SK-N-SH (cell line): ENCODE data around the gene PDYN. TPM values are rescaled to one million over a fixed set of nuclear protein-coding genes. Genes with fewer than 3 reads are reported as not detected.

Source experiments
- CTCF ChIA-PET: fragments of 300-600, 350-600 bp; formaldehyde crosslinking; extraction: SDS; loops from one replicate; lab custom pipeline; 2021; lab: Yijun Ruan, JAX
- POLR2A ChIA-PET: fragments of 350-600 bp; sonication (Branson Sonifier 250); formaldehyde crosslinking; extraction: SDS; loops from one replicate; lab custom pipeline; 2020; ENCODE audit warnings: antibody characterized with exemption, inconsistent platforms; lab: Yijun Ruan, JAX
- DNase-seq: peaks from one replicate; pipeline ENCODE4 v3.0.0; 2012
- H2AFZ ChIP-seq: fragments of 200-600 bp; sonication (generic); 2 replicates; pipeline ENCODE4 v1.8.1; 2016; ENCODE audit warnings: antibody characterized with exemption, mild to moderate bottlenecking, low read depth
- H3F3A ChIP-seq: fragments of 200-600 bp; sonication (generic); replicated peaks from 2 replicates; pipeline ENCODE3; 2016; ENCODE audit warnings: antibody characterized with exemption, mild to moderate bottlenecking; ENCODE audit not compliant: insufficient read depth
- H3K27ac ChIP-seq, 2 experiments: fragments of 200-500 bp in 1 of 2; fragments of 200-600 bp in 1 of 2; sonication (Bioruptor generic) in 1 of 2; sonication (generic), shearing (Covaris generic) in 1 of 2; 2 replicates each; pipeline versions ENCODE4 v1.5.1 to v1.6.1; 2014 to 2016; ENCODE audit warnings: low read depth in 2 of 2, inconsistent platforms in 1 of 2, low read length in 1 of 2, mild to moderate bottlenecking in 1 of 2, mixed read lengths in 1 of 2
- H3K27me3 ChIP-seq: fragments of 200-600 bp; sonication (generic), shearing (Covaris generic); 2 replicates; pipeline ENCODE4 v1.6.1; 2016; ENCODE audit warnings: mixed run types; ENCODE audit not compliant: insufficient read depth
- H3K36me3 ChIP-seq, 2 experiments: fragments of 200-500 bp in 1 of 2; fragments of 200-600 bp in 1 of 2; sonication (Bioruptor generic) in 1 of 2; sonication (generic) in 1 of 2; replicated peaks in 1 of 2; 2 replicates each; pipeline versions ENCODE3 to v1.5.1; 2014 to 2016; ENCODE audit warnings: low read length in 1 of 2, mild to moderate bottlenecking in 1 of 2; ENCODE audit not compliant: insufficient read depth in 2 of 2, control insufficient read depth in 1 of 2
- H3K4me1 ChIP-seq, 2 experiments: fragments of 200-500 bp in 1 of 2; fragments of 200-600 bp in 1 of 2; sonication (Bioruptor generic) in 1 of 2; sonication (generic), shearing (Covaris generic) in 1 of 2; 2 replicates each; pipeline versions ENCODE4 v1.5.1 to v1.6.1; 2014 to 2016; ENCODE audit warnings: low read depth in 1 of 2, low read length in 1 of 2, mixed run types in 1 of 2; ENCODE audit not compliant: insufficient read depth in 2 of 2, control insufficient read depth in 1 of 2
- H3K4me2 ChIP-seq: fragments of 200-600 bp; sonication (generic), shearing (Covaris generic); 2 replicates; pipeline ENCODE4 v1.6.1; 2017; ENCODE audit warnings: mixed run types
- H3K4me3 ChIP-seq, 2 experiments: fragments of 200-500 bp in 1 of 2; fragments of 200-600 bp in 1 of 2; sonication (Bioruptor generic) in 1 of 2; sonication (generic), shearing (Covaris generic) in 1 of 2; 2 replicates each; pipeline versions ENCODE4 v1.5.1 to v1.8.1; 2014 to 2016; ENCODE audit warnings: low read depth in 2 of 2, inconsistent platforms in 1 of 2, low read length in 1 of 2, mild to moderate bottlenecking in 1 of 2, mixed read lengths in 1 of 2, moderate library complexity in 1 of 2
- H3K79me2 ChIP-seq: fragments of 200-600 bp; sonication (generic); 2 replicates; pipeline ENCODE4 v1.8.1; 2017; ENCODE audit warnings: mild to moderate bottlenecking; ENCODE audit not compliant: insufficient read depth
- H3K9ac ChIP-seq: fragments of 200-600 bp; sonication (generic); 2 replicates; pipeline ENCODE4 v1.6.1; 2017; ENCODE audit warnings: mixed run types
- H3K9me2 ChIP-seq: fragments of 200-600 bp; sonication (generic); 2 replicates; pipeline ENCODE4 v1.6.1; 2017; ENCODE audit warnings: mixed run types
- H3K9me3 ChIP-seq: fragments of 200-600 bp; sonication (generic); 2 replicates; pipeline ENCODE4 v1.6.1; 2017; ENCODE audit warnings: mixed run types, mild to moderate bottlenecking, moderate library complexity
- H4K20me1 ChIP-seq: fragments of 200-600 bp; sonication (generic); 2 replicates; pipeline ENCODE4 v1.6.1; 2017; ENCODE audit warnings: mild to moderate bottlenecking, mixed run types; ENCODE audit not compliant: insufficient read depth
- CHD2 ChIP-seq: fragments of 150-350 bp; IDR thresholded peaks from 2 replicates; pipeline ENCODE4 v1.6.1; 2018; ENCODE audit warnings: low read length; ENCODE audit not compliant: partially characterized antibody
- CTCF ChIP-seq: fragments of 200-600 bp; sonication (generic); IDR thresholded peaks from 2 replicates; pipeline ENCODE4 v1.6.1; 2017; ENCODE audit warnings: antibody characterized with exemption, mild to moderate bottlenecking, moderate library complexity
- EP300 ChIP-seq, 2 experiments: IDR thresholded peaks; 2 replicates each; pipeline versions ENCODE4 v1.4.0 to v1.6.1; 2012; ENCODE audit warnings: borderline replicate concordance in 1 of 2, low read depth in 1 of 2, low read length in 1 of 2
- FOSL2 ChIP-seq: IDR thresholded peaks from 2 replicates; pipeline ENCODE4 v1.4.0; 2012; ENCODE audit warnings: low read depth, mild to moderate bottlenecking, moderate library complexity, borderline replicate concordance
- FOXJ3 ChIP-seq: sonication (generic); formaldehyde crosslinking; IDR thresholded peaks from 2 replicates; pipeline ENCODE4 v1.5.1; 2020; ENCODE audit warnings: mild to moderate bottlenecking, missing genetic modification reagents
- FOXM1 ChIP-seq: IDR thresholded peaks from 2 replicates; pipeline ENCODE4 v1.4.0; 2012; ENCODE audit warnings: low read depth, mild to moderate bottlenecking
- GATA2 ChIP-seq: sonication (generic); formaldehyde crosslinking; IDR thresholded peaks from 2 replicates; pipeline ENCODE4 v1.5.0; 2020; ENCODE audit warnings: mild to moderate bottlenecking, missing genetic modification reagents
- JUND ChIP-seq: IDR thresholded peaks from 2 replicates; pipeline ENCODE4 v1.4.0; 2012
- MAX ChIP-seq: IDR thresholded peaks from 2 replicates; pipeline ENCODE4 v1.4.0; 2012; ENCODE audit warnings: low read depth
- MXI1 ChIP-seq: IDR thresholded peaks from 2 replicates; pipeline ENCODE4 v1.6.1; 2012; ENCODE audit warnings: mild to moderate bottlenecking, low read depth, low read length, improper control_type of control experiment
- NFIC ChIP-seq: IDR thresholded peaks from 2 replicates; pipeline ENCODE4 v1.4.0; 2012; ENCODE audit warnings: borderline replicate concordance
- NRF1 ChIP-seq: IDR thresholded peaks from 2 replicates; pipeline ENCODE4 v1.6.1; 2012; ENCODE audit warnings: low read depth, mild to moderate bottlenecking, low read length
- PBX3 ChIP-seq: IDR thresholded peaks from 2 replicates; pipeline ENCODE4; 2012
- POLR2AphosphoS5 ChIP-seq: IDR thresholded peaks from 2 replicates; pipeline ENCODE4 v1.6.1; 2012; ENCODE audit warnings: low read depth, low read length
- RFX5 ChIP-seq: IDR thresholded peaks from 2 replicates; pipeline ENCODE4 v1.6.1; 2012; ENCODE audit warnings: mild to moderate bottlenecking, improper control_type of control experiment, low read length
- RXRA ChIP-seq: IDR thresholded peaks from 2 replicates; pipeline ENCODE4 v1.4.0; 2012; ENCODE audit warnings: low read depth, mild to moderate bottlenecking, borderline replicate concordance
- SIN3A ChIP-seq: IDR thresholded peaks from 2 replicates; pipeline ENCODE4 v1.6.1; 2012; ENCODE audit warnings: low read depth, mild to moderate bottlenecking, low read length, moderate library complexity, borderline replicate concordance
- TCF12 ChIP-seq: IDR thresholded peaks from 2 replicates; pipeline ENCODE4 v1.4.0; 2012
- YY1 ChIP-seq: IDR thresholded peaks from 2 replicates; pipeline ENCODE4 v1.4.0; 2012; ENCODE audit warnings: low read depth, mild to moderate bottlenecking
- WGBS: methylation state at CpG from one replicate; pipeline ENCODE4 v1.1.6; 2017; ENCODE audit warnings: low lambda C conversion rate; 5-methylcytosine and 5-hydroxymethylcytosine counted together
- polyA plus RNA-seq, 3 experiments: library from polyadenylated mRNA; depleted of rRNA; stranded (reverse); fragments of >200 nt; gene quantifications; 2 replicates each; pipeline ENCODE4 v1.2.3, GENCODE V29; 2012

Gene PDYN
- polyA plus RNA-seq, 1 of the 3 experiments (the other 2 are of a cell fraction): not detected

- peaks cover 9 to 12% of the 10 kb centered on the region in 2 experiments; a peak in 2 of 4 replicates for H3K4me1 ChIP-seq
- H2AFZ ChIP-seq: no peak overlapping the region
- TF ChIP-seq TCF12: no peak
- no peak for TF ChIP-seq SIN3A
- no peak for TF ChIP-seq GATA2
- no peak for TF ChIP-seq POLR2AphosphoS5
- no peak for TF ChIP-seq EP300 (IDR thresholded peaks at IDR 0.05; ENCODE audit: borderline replicate concordance in 1 of 2, low read depth in 1 of 2, low read length in 1 of 2)
- no peak for TF ChIP-seq MAX
- TF ChIP-seq FOXJ3: no peak
- TF ChIP-seq FOSL2: no peak
- TF ChIP-seq PBX3: no peak
- no peak for TF ChIP-seq JUND
- TF ChIP-seq, all 33 proteins: peak for 0
- H3K9ac ChIP-seq: no peak overlapping the region
- 72% methylated on average over 6 of the region's 6 CpGs for WGBS
- no peaks in the 10 kb centered on the region for H4K20me1 ChIP-seq
- no peaks in the 10 kb centered on the region for H3K9me3 ChIP-seq
- no peaks in the 10 kb centered on the region for H3K36me3 ChIP-seq
- DNase-seq: no peak
- ChIA-PET POLR2A (no interaction called here), CTCF (interaction anchor here (0.8 to 3.4 kb wide), 6 partner anchors 13 to 220 kb away, joined by 3 to 21 read pairs (median 4); no protein-coding TSS in a partner anchor)
- H3K4me2 ChIP-seq: no peak overlapping the region
- no peaks in the 10 kb centered on the region for H3F3A ChIP-seq
- H3K27ac ChIP-seq: no peak overlapping the region
- no peak overlapping the region for H3K4me3 ChIP-seq
- no peaks in the 10 kb centered on the region for H3K79me2 ChIP-seq
- H3K27me3 ChIP-seq: no peaks in the 10 kb centered on the region
- H3K9me2 ChIP-seq: no peaks in the 10 kb centered on the region
Observed at GRCh38 chr20:1952737-1953530, 40.9 kb downstream of the PDYN start.

GRCh38 chr20:1951436-1952115, 42.3 kb downstream of the PDYN start:
- Histone ChIP-seq H3F3A (no peaks in the 10 kb centered on the region), H3K9me3 (no peaks in the 10 kb centered on the region), H3K4me2 (no peak overlapping the region), H4K20me1 (no peaks in the 10 kb centered on the region), H3K4me3 (no peak overlapping the region), H3K4me1 (peaks cover 9 to 12% of the 10 kb centered on the region in 2 experiments; a peak in 2 of 4 replicates), H2AFZ (no peak overlapping the region), H3K9ac (no peak overlapping the region), H3K9me2 (no peaks in the 10 kb centered on the region), H3K27ac (no peak overlapping the region), H3K79me2 (no peaks in the 10 kb centered on the region), H3K36me3 (no peaks in the 10 kb centered on the region), H3K27me3 (no peaks in the 10 kb centered on the region)
- WGBS: 69% methylated on average over 10 of the region's 11 CpGs
- CTCF ChIA-PET: interaction anchor here (0.9 to 3.4 kb wide), 6 partner anchors 14 to 221 kb away, joined by 3 to 21 read pairs (median 6); no protein-coding TSS in a partner anchor
- POLR2A ChIA-PET: interaction anchor here (0.6 kb wide), 1 partner anchor 134 kb away, joined by 5 read pairs; no protein-coding TSS in a partner anchor
- DNase-seq: no peak
- no peak for TF ChIP-seq CHD2
- no peak for TF ChIP-seq CTCF
- no peak for TF ChIP-seq FOXM1
- no peak for TF ChIP-seq EP300 (IDR thresholded peaks at IDR 0.05; ENCODE audit: borderline replicate concordance in 1 of 2, low read depth in 1 of 2, low read length in 1 of 2)
- TF ChIP-seq YY1: no peak
- no peak for TF ChIP-seq NFIC
- no peak for TF ChIP-seq MXI1
- TF ChIP-seq RXRA: no peak
- no peak for TF ChIP-seq SIN3A
- no peak for TF ChIP-seq PBX3
- TF ChIP-seq RFX5: no peak
- TF ChIP-seq FOSL2: no peak
- TF ChIP-seq NRF1: no peak
